Stimulated activated CD4-positive, alpha-beta T cell treated with anti-CD3 and anti-CD28 coated beads, Interleukin-4, amount 100 ng/mL, for 1 hour (primary cell): ENCODE measurements around the gene TSPAN18.

ENCODE experiments used
- DNase-seq: peaks from one replicate; pipeline ENCODE4 v3.0.0-alpha.2; 2020

Gene TSPAN18

GRCh38 chr11:44876194-44876723 lies 149.5 kb downstream of the TSPAN18 start:
- DNase-seq = no peak

GRCh38 chr11:44876906-44877305 lies 150.1 kb downstream of the TSPAN18 start:
- no peak for DNase-seq

DNA sequence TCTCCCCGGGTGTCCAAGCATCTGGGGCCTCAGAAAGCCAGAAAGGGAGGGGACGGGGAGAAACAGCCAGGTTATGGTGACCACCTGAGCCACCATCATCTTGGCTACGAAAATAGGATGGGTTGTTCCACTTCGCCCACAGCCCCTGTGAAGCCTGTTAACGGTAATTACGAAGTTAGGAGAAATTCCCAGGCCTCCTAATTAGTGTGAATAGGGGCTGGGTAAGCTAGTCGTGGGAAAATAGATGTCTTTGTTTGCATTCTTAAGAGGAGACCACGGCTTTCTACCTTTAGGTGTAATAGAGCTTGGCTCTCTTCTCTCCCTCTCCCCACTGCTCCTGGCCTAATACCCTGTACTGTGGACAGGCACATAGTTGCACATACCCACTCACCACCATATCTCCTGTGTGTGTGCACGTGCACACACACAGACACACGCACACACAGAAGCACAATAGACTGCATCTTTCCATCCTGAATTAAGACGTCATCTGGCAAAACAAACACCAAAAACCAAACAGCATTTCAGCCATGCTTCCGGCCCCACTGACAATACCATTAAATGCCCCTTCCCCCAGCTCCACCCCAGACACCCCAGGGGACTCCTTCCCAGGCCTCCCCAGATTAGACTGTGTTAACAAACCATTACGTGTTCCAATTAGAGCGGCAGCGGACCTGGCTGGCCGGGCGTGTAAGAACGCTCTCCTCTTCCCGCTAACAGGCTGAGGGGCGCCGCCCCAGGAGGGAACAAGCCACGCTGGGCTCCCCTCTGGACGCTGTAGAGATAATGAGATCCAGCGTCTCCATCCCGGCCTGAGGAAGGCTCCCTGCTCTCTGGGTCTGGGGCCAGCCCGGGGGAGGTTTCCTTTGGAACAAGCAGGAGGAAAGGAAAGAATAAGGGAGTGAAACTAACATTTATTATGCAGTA lies 151.1 kb downstream of the TSPAN18 start:
- no peak for DNase-seq

GRCh38 chr11:44878711-44879110 lies 151.9 kb downstream of the TSPAN18 start:
- no peak for DNase-seq

DNA sequence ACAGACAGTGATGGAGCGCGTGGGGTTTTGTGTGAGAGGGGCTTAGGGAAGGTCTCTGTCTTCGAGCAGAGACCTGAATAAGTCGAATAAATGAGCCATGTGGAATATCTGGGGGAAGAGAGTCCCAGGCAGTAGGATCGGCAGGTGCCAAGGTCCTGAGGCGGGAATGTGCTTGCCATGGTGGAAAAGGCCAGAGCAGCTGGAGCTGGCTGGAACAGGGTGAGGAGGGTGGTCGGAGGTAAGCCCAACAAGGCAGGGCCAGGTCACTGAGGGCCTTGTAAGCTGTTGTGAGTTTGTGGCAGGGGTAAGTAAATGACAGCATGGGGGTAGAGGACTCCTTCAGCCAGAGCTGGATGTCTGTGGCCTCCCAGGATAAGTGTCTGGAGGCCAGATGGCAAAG lies 152.7 kb downstream of the TSPAN18 start:
- no peak for DNase-seq

DNA sequence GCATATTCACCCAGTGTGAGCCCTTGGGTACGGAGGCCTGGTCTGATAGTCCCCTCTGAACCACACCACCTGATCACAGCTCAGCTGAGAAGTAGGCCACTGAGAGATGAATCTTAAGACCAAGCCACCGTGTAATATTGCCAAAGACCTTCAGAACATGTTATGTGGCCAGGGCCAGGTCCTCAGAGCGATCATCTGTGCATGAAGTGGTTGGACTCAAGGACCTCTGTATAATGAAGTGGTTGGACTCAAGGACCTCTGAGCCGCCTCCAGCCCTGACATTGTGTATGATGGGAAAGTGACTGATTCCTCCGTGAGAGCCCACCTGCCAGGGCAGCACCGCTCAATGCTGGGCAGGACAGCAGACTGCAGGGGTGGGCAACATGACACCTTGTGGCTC lies 153.7 kb downstream of the TSPAN18 start:
- no peak for DNase-seq

DNA sequence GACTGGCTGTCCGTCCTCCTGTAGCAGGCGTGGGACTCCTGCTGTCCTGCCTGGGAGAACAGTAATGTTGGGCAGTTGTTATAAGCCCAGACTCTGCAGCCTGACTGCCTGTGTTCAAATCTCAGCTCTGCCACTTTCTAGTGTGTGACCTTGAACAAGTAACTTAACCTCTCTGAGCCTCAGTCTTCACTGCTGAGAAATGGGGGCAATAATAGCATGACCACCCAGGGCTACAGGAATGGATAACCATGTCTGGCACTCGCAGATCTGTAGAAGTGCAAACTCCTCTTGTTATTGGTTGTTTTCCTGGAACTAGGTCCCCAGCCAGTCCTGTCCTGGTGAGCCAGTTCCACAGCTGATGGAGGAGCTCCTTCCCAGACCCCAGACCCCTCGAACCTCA lies 154.2 kb downstream of the TSPAN18 start:
- DNase-seq = no peak

- no peak for DNase-seq
These were observed 156.5 kb downstream of the TSPAN18 start for GRCh38 chr11:44883277-44883676.

DNA sequence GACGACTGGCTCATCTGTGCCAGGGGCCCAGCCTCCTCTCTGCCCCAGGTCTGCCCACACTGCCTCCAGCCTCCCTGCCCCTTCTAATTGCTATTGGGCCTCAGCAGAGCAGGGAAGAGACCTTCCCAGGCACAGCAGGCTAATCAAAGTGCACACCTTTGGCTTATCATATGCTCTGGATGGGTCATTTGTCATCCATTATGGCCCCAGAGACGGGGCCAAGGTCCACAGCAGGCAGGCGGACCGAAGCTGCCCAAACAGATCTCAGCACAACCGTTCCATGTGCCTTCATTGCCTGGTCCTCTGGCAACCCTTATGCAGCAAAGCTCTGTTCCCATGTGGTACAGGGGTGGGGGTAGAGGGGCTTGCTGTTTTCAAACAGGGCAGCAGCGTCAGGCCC lies 157.3 kb downstream of the TSPAN18 start:
- no peak for DNase-seq

DNA sequence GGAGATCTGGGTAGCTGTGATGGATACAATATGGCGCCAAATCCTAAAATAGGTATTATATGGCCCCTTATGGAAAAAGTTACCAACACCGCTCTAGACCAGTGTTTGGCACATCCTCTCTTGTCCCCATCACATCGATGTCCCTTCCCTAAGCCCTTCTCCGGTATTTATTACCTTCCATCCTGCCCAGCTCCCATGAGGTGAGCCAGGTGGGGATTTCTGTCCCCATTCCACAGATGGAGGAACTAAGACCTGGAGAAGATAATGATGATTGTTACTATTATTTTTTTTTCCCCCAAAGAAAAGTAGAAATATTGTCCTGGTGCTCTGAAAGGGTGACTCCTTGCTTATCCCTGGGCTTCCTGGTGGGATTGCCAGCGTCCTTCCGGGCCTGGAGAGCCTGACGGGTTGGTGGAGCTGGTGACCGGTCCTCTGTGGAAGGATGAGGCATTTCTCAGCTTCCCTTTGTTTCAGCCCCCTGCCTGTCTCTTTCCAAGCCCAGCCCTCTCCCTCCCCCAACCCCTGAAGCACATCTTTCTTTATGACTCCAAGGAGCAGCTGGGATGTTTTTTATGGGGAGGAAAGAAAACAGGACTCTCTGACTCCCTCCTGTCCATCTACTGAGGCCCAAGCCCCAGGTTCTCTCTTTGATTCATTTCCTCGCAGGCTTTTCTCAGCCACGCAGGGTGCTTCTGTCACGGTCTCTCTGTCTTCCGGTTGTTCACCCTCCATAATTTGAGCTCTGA lies 158.5 kb downstream of the TSPAN18 start:
- no peak for DNase-seq

GRCh38 chr11:44885919-44886789 lies 159.4 kb downstream of the TSPAN18 start:
- no peak for DNase-seq

- DNase-seq = no peak
These were observed 160.0 kb downstream of the TSPAN18 start for GRCh38 chr11:44886790-44887140.

DNA sequence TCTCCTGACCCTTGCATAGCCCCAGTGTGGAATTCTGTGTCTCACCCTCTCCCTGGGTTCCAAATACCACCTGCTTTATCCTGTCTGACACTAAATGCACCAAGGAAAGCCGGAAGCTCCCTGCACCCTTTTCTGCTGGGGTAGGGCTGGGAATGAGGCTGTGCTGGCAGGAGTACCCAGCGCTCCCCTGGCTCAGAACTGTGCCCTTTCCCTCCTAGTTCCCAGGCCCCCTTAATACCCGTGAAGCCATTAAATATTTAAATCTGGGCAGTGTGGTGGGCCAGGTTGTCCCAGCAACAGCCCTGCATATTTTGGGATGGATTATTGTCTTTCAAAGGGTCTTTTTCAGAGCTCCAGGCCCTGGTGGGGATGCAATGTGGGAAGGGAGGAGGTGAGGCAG lies 160.9 kb downstream of the TSPAN18 start:
- DNase-seq = no peak

- no peak for DNase-seq
These were observed 162.5 kb downstream of the TSPAN18 start for GRCh38 chr11:44889266-44889665.

DNA sequence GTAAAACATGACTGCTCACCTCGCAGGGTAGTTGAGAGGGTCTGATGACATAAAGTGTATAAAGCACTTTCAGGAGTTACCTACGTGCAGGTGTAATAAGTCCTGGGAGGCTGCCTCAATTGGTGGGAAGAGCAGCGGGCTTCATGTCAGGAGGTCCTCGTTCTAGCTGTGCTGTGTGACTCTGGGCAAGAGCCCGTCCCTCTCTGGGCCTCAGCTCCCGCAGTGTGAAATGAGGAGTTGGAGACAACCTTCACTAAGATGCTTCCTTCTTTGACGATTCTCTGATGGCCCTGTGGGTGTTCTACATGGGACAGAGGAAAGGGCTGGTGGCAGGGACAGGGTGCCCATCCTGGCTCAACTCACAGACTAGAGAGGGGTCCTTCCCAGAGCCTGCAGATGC lies 166.1 kb downstream of the TSPAN18 start:
- DNase-seq = no peak

DNA sequence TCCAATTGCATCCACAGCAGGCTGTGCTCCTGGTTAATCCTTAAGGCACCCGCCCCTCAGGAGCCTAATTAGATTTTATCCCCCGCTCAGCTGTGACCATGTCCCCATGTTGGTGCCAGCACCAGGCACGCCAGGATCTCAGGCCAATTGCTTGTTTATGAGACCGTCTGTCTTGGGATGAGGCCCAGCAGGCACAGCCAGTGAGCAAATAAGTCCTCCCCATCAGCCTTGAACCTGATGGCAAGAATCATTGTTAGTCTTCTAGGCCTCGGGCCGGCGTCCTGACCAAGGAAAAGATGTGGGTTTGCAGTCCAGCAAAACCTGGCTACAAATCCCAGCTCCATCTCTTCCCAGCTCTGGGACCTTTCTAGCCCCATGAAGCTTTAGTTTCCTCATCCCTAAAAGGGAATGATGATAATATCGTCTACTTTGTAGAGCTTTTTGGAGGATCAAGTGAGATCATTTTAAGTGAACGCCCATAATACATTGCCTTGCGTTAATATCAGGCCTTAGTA lies 166.6 kb downstream of the TSPAN18 start:
- no peak for DNase-seq

DNA sequence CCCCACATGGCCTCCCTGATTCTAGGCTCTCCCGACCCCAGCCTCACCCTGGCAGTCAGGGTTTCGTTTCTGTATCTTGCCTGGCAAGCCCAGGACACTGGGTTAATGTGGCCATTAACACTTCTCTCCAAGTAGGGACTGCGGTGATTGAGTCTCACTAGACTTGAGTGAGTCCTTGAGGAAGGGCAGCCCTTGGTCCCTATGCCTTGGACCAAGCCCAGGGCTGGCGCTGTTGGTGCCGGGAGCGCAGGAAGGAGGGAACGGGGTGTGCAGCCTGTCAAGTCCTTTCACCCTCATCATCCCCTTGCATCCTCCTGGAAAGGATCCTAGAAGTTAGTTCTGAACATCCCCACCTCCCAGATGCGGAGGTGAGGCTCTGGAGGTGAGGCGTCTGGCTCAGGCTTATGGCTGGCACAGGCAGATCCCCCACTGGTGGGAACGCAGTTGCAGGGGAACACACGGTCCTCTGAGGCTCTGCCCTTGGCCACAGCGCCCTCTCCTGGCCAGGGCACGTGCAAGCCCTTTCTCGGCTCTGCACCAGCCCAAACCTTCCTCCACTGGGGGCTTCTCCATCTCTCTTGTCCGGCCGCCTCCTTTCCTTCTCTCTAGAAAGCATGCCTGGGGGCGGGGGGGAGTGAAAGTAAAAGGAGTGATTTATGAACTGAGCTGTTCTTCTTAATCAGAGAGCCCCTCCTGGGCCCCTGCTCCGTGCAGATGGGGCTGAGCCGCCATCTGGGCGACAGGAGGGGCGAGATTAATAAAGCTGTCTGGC lies 167.3 kb downstream of the TSPAN18 start:
- DNase-seq = peak; percentile 62

DNA sequence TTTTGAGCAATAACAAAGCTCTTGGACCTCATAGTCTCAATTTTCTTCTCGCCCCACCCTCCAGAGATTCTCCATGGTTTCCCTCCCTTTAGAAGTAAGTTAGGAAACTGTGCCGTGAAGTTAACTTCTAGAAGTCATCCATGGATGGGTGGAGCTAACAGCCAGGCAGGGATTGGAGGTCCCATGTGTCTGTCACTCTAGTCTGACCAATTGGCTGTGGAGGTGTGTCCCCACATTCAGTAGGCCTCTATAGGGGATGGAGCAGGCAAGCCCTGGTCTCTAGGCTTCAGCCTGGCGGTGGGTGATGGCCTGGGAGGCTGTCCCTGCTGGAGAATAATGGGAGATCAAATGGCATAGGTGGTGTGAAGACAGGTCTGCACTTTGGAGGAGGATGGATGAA lies 173.2 kb downstream of the TSPAN18 start:
- DNase-seq = peak; percentile 22

- DNase-seq = no peak
These were observed 174.4 kb downstream of the TSPAN18 start for GRCh38 chr11:44901120-44901633.

- DNase-seq = no peak
These were observed 175.0 kb downstream of the TSPAN18 start for GRCh38 chr11:44901786-44902185.

DNA sequence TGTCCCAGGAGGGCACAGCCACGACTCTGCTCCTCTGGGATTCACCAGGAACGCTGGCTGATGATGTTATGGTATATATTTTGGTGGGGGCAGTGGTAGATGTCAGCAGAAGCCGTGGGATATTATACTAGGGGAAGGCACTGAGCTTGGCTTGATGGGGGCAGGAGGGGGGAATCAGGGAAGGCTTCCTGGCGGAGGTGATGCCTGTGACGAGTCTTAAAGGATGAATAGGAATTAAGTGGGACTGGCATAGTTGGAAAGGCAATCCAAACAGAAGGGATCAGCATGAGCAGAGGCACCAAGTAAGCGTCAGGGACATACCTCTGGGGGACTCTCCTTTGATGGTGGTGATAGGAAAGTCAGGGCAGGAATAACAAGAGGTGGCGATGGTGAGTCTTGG lies 176.3 kb downstream of the TSPAN18 start:
- no peak for DNase-seq

DNA sequence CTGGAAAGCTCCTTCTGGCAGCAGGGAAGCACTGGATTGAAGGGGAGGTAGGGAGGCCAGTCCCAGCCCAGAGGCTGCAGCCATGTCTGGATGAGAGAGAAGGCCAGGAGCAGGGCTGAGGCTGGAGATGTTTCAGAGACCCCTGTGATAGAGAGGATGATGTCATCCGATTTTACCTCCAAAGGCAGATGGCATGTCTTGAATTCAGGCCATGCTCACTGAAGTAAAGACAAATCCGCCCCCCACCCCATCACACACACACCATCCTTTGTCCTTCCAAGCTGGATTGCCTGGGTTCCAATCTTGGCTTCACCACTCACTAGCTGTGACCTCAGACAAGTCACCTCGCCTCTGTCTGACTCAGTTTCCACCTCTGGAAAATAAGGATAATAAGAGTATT lies 176.8 kb downstream of the TSPAN18 start:
- no peak for DNase-seq
